ENCODE results near the gene PTRH1.
A peak's percentile ranks its signal among the peaks of the same experiment; 100 is the strongest.

PTRH1 gene

DNA sequence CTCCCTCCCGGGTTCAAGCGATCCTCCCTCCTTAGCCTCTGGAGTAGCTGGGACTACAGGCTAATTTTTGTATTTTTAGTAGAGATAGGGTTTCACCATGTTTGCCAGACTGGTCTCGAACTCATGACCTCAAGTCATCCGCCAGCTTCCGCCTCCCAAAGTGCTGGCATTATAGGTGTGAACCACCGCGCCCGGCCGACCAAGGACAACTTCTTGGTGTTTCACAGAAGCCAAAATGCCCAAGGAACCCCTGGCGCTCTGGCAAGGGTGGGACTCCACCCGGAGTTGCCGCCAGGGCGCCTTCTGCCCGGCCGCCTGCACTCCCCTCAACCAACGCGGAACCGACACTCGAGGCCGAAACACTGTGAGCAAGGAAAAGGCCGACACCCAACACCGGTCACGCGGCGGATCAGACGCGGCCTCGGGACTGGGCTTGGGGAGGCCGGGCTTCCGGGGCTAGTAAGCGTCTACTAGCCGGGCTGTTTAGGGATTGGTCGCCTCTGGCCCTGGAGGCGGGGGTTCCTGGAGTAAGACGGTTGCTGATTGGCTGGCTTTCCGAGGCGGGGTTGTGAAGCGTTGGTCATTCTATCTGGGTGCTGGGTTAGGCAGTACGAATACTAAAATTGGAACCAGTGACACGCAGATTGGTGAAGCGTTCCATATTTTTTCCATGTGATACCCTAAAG lies 16.3 kb downstream of the PTRH1 start:
- peak overlapping the region; percentile 45 for H3K27ac Mint-ChIP-seq
- H3K4me1 Mint-ChIP-seq (ENCODE audit: low read depth) = peaks cover 15% of the 10 kb centered on the region
- H3K27me3 Mint-ChIP-seq = no peaks in the 10 kb centered on the region
- no peaks in the 10 kb centered on the region for H3K9me3 Mint-ChIP-seq
- no peaks in the 10 kb centered on the region for H3K36me3 Mint-ChIP-seq (ENCODE audit: low read depth)
- peak overlapping the region; percentile 76 for H3K4me3 Mint-ChIP-seq

DNA sequence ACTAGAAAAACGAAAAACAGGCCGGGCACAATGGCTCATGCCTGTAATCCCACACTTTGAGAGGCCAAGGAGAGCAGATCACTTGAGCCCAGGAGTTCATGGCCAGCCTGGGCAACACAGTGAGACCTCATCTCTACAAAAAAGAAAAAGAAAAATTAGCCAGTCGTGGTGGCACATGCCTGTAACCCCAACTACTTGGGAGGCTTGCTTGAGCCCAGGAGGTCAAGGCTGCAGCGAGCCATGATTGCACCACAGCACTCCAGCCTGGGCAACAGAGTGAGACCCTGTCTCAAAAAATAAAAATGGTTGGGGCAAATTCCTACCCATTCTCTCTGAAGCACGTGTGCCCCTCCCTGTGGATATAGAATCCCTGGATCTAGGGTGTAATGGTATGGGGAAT lies 17.1 kb downstream of the PTRH1 start:
- no peaks in the 10 kb centered on the region for H3K9me3 Mint-ChIP-seq
- no peaks in the 10 kb centered on the region for H3K36me3 Mint-ChIP-seq (ENCODE audit: low read depth)
- H3K4me1 Mint-ChIP-seq (ENCODE audit: low read depth) = peaks cover 15% of the 10 kb centered on the region
- no peaks in the 10 kb centered on the region for H3K27me3 Mint-ChIP-seq
- H3K4me3 Mint-ChIP-seq = no peak overlapping the region
- H3K27ac Mint-ChIP-seq = no peak overlapping the region

DNA sequence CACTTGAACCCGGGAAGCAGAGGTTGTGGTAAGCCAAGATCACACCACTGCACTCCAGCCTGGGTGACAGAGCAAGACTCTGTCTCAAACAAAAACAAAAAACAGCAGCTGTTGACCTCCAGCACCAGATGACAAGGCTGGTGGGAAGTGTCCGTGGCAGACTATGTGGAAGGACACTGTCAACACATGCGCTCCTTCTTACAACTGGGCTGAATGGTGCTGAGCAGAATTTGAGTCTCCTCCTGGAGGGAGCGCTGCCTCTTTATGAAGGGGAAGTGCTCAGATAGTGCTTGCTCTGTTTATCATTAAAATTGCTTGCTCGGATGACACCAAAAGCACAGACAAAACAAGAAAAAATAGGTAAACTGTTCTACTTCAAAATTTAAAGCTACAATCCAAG lies 17.9 kb downstream of the PTRH1 start:
- Mint-ChIP-seq H3K36me3 (ENCODE audit: low read depth) (no peaks in the 10 kb centered on the region), H3K27ac (no peak overlapping the region), H3K4me3 (no peak overlapping the region), H3K27me3 (no peaks in the 10 kb centered on the region), H3K9me3 (no peaks in the 10 kb centered on the region), H3K4me1 (ENCODE audit: low read depth) (peaks cover 15% of the 10 kb centered on the region)

DNA sequence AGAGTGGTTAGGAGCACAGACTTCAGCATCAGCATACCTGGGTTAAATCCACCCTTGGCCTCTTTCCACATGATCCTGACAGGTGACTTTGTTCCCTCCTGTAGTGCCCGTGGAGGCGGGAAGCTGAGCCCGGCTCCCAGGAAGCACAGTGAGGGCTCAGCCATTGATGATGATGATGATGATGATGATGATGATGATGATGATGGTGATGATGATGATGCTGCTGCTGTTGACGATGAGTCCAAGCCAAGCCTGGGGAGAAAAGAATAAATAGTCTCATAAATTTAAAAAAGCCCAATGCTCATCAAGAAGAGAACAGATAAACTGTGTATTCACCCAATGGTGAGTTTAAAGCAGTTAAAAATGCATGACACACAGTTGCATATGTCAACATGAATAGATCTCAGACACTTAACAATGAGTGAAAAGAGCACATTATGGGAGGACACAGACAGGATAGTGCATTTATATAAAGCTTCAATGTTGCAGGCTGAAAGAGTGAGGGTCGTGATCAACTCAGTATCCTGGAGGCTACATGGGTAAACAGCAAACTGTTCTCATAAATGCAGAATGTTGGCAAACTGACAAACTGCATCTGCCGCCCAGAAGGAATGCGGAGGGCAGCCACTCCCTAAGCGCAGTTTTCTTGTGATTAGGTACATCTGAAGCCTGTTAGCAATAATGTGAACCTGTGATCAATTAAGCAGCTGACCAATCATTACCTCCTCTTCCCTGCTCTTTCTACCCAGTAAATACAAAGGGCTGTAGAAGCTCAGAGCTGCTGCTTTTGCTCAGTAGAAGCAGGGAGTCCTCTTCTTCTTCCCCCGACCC lies 20.4 kb downstream of the PTRH1 start:
- H3K27ac Mint-ChIP-seq = no peak overlapping the region

DNA sequence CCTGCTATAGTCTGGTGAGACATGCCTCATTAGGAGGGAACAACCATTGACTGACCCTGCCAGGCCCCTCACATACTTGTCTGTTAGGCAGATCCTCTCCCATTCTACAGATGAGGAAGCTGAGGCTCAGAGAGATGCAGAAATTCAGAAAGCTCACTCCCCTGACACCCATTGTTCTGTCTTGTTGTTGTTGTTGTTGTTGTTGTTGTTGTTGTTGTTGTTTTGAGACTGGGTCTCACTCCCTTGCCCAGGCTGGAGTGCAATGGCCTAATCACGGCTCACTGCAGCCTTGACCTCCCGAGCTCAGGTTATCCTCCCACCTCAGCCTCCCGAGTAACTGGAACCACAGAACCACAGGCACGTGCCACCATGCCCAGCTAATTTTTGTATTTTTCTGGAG lies 21.8 kb downstream of the PTRH1 start:
- H3K27me3 Mint-ChIP-seq = no peaks in the 10 kb centered on the region
- H3K4me3 Mint-ChIP-seq = no peak overlapping the region
- no peaks in the 10 kb centered on the region for H3K36me3 Mint-ChIP-seq (ENCODE audit: low read depth)
- no peaks in the 10 kb centered on the region for H3K9me3 Mint-ChIP-seq
- H3K27ac Mint-ChIP-seq = no peak overlapping the region
- H3K4me1 Mint-ChIP-seq (ENCODE audit: low read depth) = no peaks in the 10 kb centered on the region

More for the DNA sequence above, 20.4 kb downstream of the PTRH1 start:
- Mint-ChIP-seq H3K36me3 (ENCODE audit: low read depth) (no peaks in the 10 kb centered on the region), H3K9me3 (no peaks in the 10 kb centered on the region), H3K4me1 (ENCODE audit: low read depth) (peaks cover 13% of the 10 kb centered on the region), H3K4me3 (no peak overlapping the region), H3K27me3 (no peaks in the 10 kb centered on the region)

DNA sequence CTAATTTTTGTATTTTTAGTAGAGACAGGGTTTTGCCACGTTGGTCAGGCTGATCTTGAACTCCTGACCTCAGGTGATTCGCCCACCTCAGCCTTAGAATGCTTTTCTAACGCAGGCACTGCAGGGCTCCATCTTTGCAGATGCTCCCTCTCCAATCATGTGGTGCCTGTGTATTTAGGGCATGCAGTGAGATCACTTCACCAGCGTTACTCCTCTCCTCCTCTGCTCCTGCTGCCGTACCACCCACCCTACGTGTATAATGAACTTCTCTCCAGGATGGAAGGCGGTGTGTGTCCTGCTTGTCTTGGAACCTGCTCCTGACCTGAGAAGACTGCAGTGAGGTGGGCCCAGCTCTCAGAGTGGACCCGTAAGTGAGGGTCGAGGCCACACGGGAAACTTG lies 22.3 kb downstream of the PTRH1 start:
- H3K9me3 Mint-ChIP-seq = no peaks in the 10 kb centered on the region
- H3K27ac Mint-ChIP-seq = no peak overlapping the region
- no peak overlapping the region for H3K4me3 Mint-ChIP-seq
- H3K4me1 Mint-ChIP-seq (ENCODE audit: low read depth) = no peaks in the 10 kb centered on the region
- H3K27me3 Mint-ChIP-seq = no peaks in the 10 kb centered on the region
- no peaks in the 10 kb centered on the region for H3K36me3 Mint-ChIP-seq (ENCODE audit: low read depth)

DNA sequence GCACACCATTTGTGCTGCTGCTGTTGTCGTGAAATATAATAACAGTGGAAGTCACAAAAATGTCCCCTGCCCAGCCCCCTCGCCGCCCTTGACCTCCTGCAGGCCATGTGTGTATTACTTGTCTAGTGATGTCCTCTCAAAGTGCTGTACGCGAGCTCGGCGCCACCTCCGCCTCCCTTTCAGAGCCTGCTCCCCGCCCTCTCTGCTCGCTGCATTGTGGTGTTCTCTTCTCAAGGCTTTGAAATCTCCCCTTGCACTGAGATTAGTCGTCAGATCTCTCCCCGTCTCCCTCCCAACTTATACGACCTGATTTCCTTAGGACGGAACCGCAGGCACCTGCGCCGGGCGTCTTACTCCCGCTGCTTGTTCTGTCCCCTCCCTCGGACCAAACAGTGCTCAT lies 23.4 kb downstream of the PTRH1 start:
- Mint-ChIP-seq H3K9me3 (no peaks in the 10 kb centered on the region), H3K27me3 (no peaks in the 10 kb centered on the region), H3K4me3 (no peak overlapping the region), H3K27ac (no peak overlapping the region), H3K4me1 (ENCODE audit: low read depth) (no peaks in the 10 kb centered on the region), H3K36me3 (ENCODE audit: low read depth) (no peaks in the 10 kb centered on the region)

DNA sequence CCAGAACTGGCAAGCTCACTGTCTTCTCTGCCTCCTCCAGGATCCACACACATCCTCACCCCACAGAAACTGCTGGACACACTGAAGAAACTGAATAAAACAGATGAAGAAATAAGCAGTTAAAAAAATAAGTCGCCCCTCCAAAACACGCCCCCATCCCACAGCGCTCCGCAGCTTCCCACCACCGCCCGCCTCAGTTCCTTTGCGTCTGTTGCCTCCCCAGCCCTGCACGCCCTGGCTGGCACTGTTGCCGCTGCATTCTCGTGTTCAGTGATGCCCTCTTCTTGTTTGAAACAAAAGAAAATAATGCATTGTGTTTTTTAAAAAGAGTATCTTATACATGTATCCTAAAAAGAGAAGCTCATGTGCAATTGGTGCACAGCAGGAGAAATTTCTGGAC lies 24.7 kb downstream of the PTRH1 start:
- Mint-ChIP-seq H3K36me3 (ENCODE audit: low read depth) (no peaks in the 10 kb centered on the region), H3K27ac (no peak overlapping the region), H3K4me1 (ENCODE audit: low read depth) (no peaks in the 10 kb centered on the region), H3K27me3 (no peaks in the 10 kb centered on the region), H3K4me3 (no peak overlapping the region), H3K9me3 (no peaks in the 10 kb centered on the region)

DNA sequence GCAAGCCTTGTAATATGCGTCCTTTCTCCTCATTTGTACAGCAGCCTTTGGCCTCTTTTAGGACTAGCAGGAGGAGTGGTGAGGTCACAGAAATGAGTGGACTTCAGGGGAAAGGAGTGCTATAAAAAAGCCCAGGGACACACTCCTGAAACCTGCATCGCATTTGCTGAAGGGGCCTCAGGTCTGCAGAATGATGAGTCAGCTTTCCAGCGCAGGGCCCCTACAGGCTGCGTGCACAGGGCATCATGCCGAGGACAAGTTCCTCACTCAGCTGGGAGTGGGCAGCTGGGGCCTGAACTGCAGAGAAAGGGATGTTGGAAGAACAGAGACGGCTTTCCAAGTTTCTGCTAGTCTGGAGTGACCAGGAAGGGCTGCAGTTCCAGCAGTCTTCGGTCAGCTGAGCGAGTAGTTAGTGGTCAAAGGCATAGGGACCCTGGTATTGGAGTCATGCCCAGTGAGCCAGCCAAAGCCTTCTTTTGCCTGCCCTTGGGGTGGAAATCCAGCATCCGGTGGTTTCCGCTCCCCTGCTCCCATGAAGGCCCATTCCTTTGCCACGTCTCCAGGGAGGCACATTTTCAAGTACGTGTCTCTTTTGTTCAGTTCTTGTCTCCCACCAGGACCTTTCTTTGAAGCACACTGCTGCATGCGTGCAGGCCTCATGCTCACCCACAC lies 26.0 kb downstream of the PTRH1 start:
- no peak overlapping the region for H3K4me3 Mint-ChIP-seq
- H3K27me3 Mint-ChIP-seq = no peaks in the 10 kb centered on the region
- H3K36me3 Mint-ChIP-seq (ENCODE audit: low read depth) = no peaks in the 10 kb centered on the region
- H3K4me1 Mint-ChIP-seq (ENCODE audit: low read depth) = no peaks in the 10 kb centered on the region
- H3K27ac Mint-ChIP-seq = no peak overlapping the region
- no peaks in the 10 kb centered on the region for H3K9me3 Mint-ChIP-seq

DNA sequence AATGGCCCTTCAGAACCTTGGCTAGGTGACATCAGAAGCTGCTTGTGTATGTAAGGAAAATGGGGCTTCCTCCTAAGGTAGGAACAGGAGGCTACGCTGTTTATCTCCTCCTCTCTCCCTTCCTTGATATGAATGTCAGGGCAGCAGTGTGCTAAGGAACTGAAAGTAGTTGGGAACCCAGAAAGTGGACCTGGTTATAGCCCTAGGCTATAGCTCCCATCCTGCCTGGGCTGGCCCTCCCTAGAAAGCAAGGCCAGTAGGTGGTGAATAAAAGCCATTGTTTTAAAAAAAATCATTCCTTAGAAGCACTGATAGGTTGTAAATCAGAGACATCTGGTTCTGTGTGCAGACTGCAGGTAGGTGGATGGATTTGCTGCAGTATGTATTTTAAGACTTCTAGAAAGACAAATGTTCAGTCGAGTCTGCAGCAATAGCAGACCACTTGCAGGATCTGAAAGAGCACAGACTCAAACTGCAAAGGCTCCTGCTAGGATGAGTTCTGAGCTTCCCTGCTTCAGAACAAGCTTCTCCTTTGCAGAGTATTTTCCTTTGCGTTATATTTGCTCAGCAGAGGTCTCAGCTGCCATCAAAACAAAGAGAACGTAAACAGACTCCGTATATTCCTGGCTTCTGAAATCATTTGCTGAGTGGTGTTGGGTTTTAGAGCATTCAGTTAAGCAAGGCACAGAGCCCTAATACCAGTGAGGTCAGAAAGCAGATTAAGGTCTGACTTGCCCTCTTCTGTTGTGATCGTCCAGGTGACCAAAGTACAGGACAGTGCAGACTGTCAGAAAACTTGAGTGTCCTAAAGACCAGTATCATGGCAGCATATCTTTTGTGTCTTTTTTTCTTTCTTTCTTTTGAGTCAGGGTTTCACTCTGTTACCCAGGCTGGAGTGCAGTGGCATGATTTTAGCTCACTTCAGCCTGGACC lies 28.7 kb downstream of the PTRH1 start:
- H3K27me3 Mint-ChIP-seq = no peaks in the 10 kb centered on the region
- H3K36me3 Mint-ChIP-seq (ENCODE audit: low read depth) = no peaks in the 10 kb centered on the region

DNA sequence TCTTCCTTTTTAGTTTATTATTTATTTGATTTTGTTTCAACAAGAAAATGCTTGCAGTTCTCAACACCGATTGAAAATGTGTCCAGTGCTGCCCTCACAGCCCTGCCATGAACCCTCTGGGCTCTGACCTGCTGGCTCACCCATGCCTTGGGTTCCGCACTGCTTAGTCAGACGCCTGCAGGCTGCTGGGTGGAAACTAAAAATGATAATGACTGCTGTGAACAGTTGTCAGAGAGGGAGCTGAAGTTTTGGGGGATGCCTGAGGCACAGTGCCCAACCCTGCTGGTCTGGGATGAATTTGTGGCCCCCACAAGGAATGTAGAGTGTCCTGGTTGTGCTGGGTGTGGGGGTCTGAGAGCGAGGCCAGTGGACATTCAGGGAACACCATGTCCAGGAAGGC lies 30.9 kb downstream of the PTRH1 start:
- H3K4me3 Mint-ChIP-seq = no peak overlapping the region

More for the DNA sequence above, 28.7 kb downstream of the PTRH1 start:
- no peak overlapping the region for H3K4me3 Mint-ChIP-seq
- H3K4me1 Mint-ChIP-seq (ENCODE audit: low read depth) = no peaks in the 10 kb centered on the region
- H3K9me3 Mint-ChIP-seq = no peaks in the 10 kb centered on the region
- no peak overlapping the region for H3K27ac Mint-ChIP-seq

DNA sequence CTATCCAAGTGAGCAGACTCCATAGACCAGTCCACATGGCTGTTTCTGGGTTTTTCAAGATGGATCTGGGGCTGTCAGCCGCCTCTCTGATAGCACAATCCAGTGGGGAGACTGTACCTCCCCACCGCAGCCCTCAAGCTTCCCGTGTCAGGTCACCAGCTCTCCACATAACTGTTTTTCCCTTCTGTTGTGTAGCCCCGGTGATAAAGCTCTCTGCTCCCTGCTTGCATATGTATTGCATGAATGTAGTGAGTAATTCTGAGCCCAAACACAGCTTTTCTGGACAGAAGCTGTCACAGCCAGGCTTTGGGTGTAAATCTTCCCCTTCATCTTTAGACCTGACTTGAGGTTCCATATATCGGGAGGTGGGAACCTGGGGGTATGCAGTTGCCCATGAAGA lies 31.7 kb downstream of the PTRH1 start:
- Mint-ChIP-seq H3K4me1 (ENCODE audit: low read depth) (no peaks in the 10 kb centered on the region), H3K4me3 (no peak overlapping the region), H3K9me3 (no peaks in the 10 kb centered on the region), H3K27me3 (no peaks in the 10 kb centered on the region), H3K27ac (no peak overlapping the region), H3K36me3 (ENCODE audit: low read depth) (no peaks in the 10 kb centered on the region)

More for the DNA sequence above, 30.9 kb downstream of the PTRH1 start:
- Mint-ChIP-seq H3K36me3 (ENCODE audit: low read depth) (no peaks in the 10 kb centered on the region), H3K27me3 (no peaks in the 10 kb centered on the region), H3K9me3 (no peaks in the 10 kb centered on the region), H3K27ac (no peak overlapping the region), H3K4me1 (ENCODE audit: low read depth) (no peaks in the 10 kb centered on the region)

DNA sequence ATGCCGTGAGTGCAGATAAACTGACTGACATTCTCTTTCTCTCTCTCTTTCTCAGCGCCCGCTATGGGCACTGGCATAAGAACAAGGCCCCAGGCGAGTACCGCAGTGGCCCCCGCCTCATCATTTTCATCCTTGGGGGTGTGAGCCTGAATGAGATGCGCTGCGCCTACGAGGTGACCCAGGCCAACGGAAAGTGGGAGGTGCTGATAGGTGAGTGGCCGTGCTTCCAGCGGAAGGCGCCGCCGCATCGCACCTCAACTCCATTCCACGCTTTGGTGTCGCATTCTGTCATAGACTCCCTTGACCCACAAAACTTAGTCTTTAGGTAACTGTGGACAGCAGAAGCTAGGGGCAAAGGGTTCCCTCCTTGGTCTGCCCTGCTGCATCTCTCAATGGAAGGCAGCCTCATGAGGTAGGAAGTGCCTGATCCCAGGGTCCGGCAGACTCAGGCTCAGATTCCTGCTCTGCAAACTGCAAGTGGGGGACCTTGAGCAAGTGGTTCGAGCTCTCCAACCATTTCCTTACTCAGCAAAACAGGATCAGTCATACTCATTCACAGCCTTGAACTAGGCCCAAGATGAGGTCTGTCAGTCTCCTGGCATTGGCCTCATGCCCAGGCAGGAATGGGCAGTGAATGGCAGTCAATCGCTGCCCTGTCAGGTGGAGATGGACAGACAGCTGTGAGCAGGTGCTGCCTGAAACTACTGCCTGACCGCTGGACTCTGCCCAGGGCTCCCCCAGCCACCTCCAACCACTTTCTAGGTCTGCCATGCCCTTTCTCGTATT lies 32.9 kb downstream of the PTRH1 start:
- Mint-ChIP-seq H3K27ac (no peak overlapping the region), H3K36me3 (ENCODE audit: low read depth) (no peaks in the 10 kb centered on the region)

DNA sequence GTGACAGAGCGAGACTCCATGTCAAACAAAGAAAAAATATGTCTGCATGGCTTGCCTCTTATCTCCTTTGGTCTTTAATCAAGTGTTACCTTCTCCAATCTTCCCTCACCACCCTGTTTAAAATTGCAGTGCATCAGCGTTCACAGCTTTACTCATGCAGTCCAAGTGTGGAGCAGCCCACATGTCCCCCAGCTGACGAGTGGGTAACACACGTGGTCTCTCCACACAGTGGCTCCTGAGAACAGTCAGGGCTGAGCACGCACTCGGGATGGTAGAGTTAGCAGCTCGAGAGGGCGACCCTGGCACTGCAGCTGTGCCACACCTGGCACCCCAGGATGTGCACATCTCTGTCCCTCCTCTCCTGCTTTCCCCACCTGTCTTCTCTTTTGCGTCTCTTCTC lies 34.6 kb downstream of the PTRH1 start:
- Mint-ChIP-seq H3K36me3 (ENCODE audit: low read depth) (no peaks in the 10 kb centered on the region), H3K4me3 (no peak overlapping the region), H3K27ac (no peak overlapping the region), H3K4me1 (ENCODE audit: low read depth) (no peaks in the 10 kb centered on the region), H3K27me3 (no peaks in the 10 kb centered on the region), H3K9me3 (no peaks in the 10 kb centered on the region)

More for the DNA sequence above, 32.9 kb downstream of the PTRH1 start:
- Mint-ChIP-seq H3K4me3 (no peak overlapping the region), H3K4me1 (ENCODE audit: low read depth) (no peaks in the 10 kb centered on the region), H3K9me3 (no peaks in the 10 kb centered on the region), H3K27me3 (no peaks in the 10 kb centered on the region)
